Retinal pigment epithelial cell (primary cell): ENCODE measurements around the gene DIRAS1.

Source experiments
- DNase-seq: peaks from one replicate; pipeline ENCODE4 v3.0.0-alpha.2; 2010; ENCODE audit warnings: low read depth
- H3K4me3 ChIP-seq: 2 replicates; pipeline ENCODE4 v1.5.1; 2011; ENCODE audit warnings: mild to moderate bottlenecking, low read length, control low read depth, moderate library complexity
- CTCF ChIP-seq: conservative IDR thresholded peaks from 2 replicates; pipeline ENCODE4 v1.5.1; 2011; ENCODE audit warnings: low read depth, low read length, control low read depth, inconsistent platforms

Gene DIRAS1

GRCh38 chr19:2702170-2703076, 18.7 kb downstream of the DIRAS1 start, which contains the start of gene GNG7:
TSS of gene GNG7 (minus strand) at chr19:2702694. CDS start at chr19:2520688, 182,006 bp downstream.
- no peak for TF ChIP-seq CTCF
- H3K4me3 ChIP-seq = peak within 1 kb of the TSS; percentile 51
- DNase-seq = peak; percentile 31

- no peak for TF ChIP-seq CTCF
- peak overlapping the region; percentile 51 for H3K4me3 ChIP-seq
- no peak for DNase-seq
Observed at GRCh38 chr19:2701361-2702169, 19.6 kb downstream of the DIRAS1 start.

GRCh38 chr19:2700660-2701360, 20.4 kb downstream of the DIRAS1 start:
- no peak for TF ChIP-seq CTCF
- DNase-seq = no peak
- H3K4me3 ChIP-seq = no peak overlapping the region

- no peak for DNase-seq
- no peak overlapping the region for H3K4me3 ChIP-seq
- no peak for TF ChIP-seq CTCF
Observed at GRCh38 chr19:2699413-2700140, 21.6 kb downstream of the DIRAS1 start.

GRCh38 chr19:2694196-2694595, 27.0 kb downstream of the DIRAS1 start:
- no peak for DNase-seq
- no peak for TF ChIP-seq CTCF
- no peak overlapping the region for H3K4me3 ChIP-seq

- no peak for TF ChIP-seq CTCF
- DNase-seq = no peak
- H3K4me3 ChIP-seq = no peak overlapping the region
Observed at GRCh38 chr19:2693492-2694160, 27.5 kb downstream of the DIRAS1 start.
